ENCODE measurements around the gene TMED6. TPM values are rescaled to one million over a fixed set of nuclear protein-coding genes. Genes with fewer than 3 reads are reported as not detected.

The TMED6 gene
- total and polyA plus RNA-seq, 2 of the 8 experiments (the other 6 are each of a cell fraction or from before 2014, with no cell fraction given), result not detected

DNA sequence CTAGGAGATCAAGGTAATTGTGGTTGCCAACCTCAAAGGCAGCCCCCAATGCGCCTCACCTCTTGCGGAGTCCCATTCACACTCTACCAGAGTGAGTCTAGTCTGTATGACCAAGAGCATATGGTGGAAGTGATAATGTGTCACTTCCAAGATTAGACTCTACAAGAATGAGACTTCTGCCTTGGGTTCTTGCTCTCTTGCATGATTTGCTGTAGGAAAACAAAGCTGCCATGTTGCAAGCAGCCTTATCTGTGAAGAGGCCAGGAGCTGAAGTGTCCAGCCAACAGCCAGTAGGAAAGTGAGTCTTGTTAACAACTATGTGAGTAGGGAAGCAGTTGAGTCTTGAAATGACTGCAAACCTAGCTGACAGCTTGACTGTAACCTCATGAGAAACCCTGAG is 30.8 kb upstream of the TMED6 start:
- H3K79me1 ChIP-seq (ENCODE audit: low read depth, low read length), result no peaks in the 10 kb centered on the region
- H3K27ac ChIP-seq (ENCODE audit: low read depth, low read length), result no peak overlapping the region
- FAIRE-seq (no peak), DNase-seq (ENCODE audit: low read depth in 1 of 2, low spot score in 2 of 2) (no peak)
- H4K20me1 ChIP-seq (replicated peaks in 1 of 2; ENCODE audit: control insufficient read depth in 1 of 2, insufficient read depth in 2 of 2, low read length in 2 of 2), result peaks cover 0 to 2% of the 10 kb centered on the region in 2 experiments
- peaks cover 5 to 36% of the 10 kb centered on the region in 2 experiments for H3K79me2 ChIP-seq (ENCODE audit: control insufficient read depth in 1 of 2, insufficient read depth in 2 of 2, low read length in 2 of 2)
- H3K36me3 ChIP-seq (ENCODE audit: control insufficient read depth in 2 of 4, insufficient read depth in 4 of 4, low read length in 3 of 4), result peaks cover 12 to 53% (median 30%) of the 10 kb centered on the region in 4 experiments
- no peaks in the 10 kb centered on the region for H3K9me3 ChIP-seq (ENCODE audit: insufficient read depth in 2 of 2, low read depth in 1 of 2, low read length in 1 of 2)
- H2BK12ac ChIP-seq (ENCODE audit: low read depth, low read length), result no peak overlapping the region
- H3K18ac ChIP-seq (ENCODE audit: extremely low read depth, low read length), result no peak overlapping the region
- H4K8ac ChIP-seq (ENCODE audit: extremely low read depth, insufficient read depth, low read length), result no peak overlapping the region
- H2BK15ac ChIP-seq (ENCODE audit: low read length), result no peak overlapping the region
- no peak overlapping the region for H2BK120ac ChIP-seq (replicated peaks; ENCODE audit: low read depth, low read length)
- no peaks in the 10 kb centered on the region; a peak in 1 of 7 replicates for H3K4me1 ChIP-seq (replicated peaks in 1 of 4; ENCODE audit: control insufficient read depth in 3 of 4, insufficient read depth in 4 of 4, low read length in 3 of 4)
- CTCF ChIA-PET (ENCODE audit: partially characterized antibody), result interaction anchor here (1.0 to 2.3 kb wide), 4 partner anchors 9 to 42 kb away, joined by 3 to 9 read pairs (median 4); no protein-coding TSS in a partner anchor
- no peak overlapping the region for H3K56ac ChIP-seq (replicated peaks; ENCODE audit: insufficient read length, low read depth, low read length)
- no peak overlapping the region for H3K14ac ChIP-seq (ENCODE audit: insufficient read length)
- H2BK20ac ChIP-seq (ENCODE audit: low read length), result no peak overlapping the region
- H2BK5ac ChIP-seq (ENCODE audit: low read depth, low read length), result no peak overlapping the region
- H3K9ac ChIP-seq (replicated peaks in 1 of 4; ENCODE audit: extremely low read depth in 1 of 4, low read depth in 3 of 4, low read length in 3 of 4), result no peak overlapping the region
- H3K23ac ChIP-seq (ENCODE audit: insufficient read length), result no peak overlapping the region
- H4K5ac ChIP-seq (ENCODE audit: insufficient read length, low read depth, low read length), result no peak overlapping the region
- H3K4ac ChIP-seq (replicated peaks; ENCODE audit: insufficient read length, low read depth, low read length), result no peak overlapping the region
- no peak overlapping the region for H2AFZ ChIP-seq (ENCODE audit: low read length)
- H3K23me2 ChIP-seq (ENCODE audit: low read depth, low read length), result no peaks in the 10 kb centered on the region
- 92% methylated on average over 2 of the region's 2 CpGs; no CpG with 5 or more reads in 1 of the 2 experiments for WGBS, 2 experiments (ENCODE audit: extremely low coverage in 1 of 2, insufficient coverage in 1 of 2, insufficient read length in 1 of 2, insufficient replicate concordance in 2 of 2, low coverage in 1 of 2, low lambda C conversion rate in 2 of 2, missing lambda C conversion rate in 1 of 2)
- POLR2A ChIA-PET (ENCODE audit: partially characterized antibody), result interaction anchor here (0.6 to 2.6 kb wide), 5 partner anchors 13 to 344 kb away, joined by 3 to 7 read pairs (median 3); partner anchors contain the start of gene NQO1
- no peak overlapping the region for H3K4me2 ChIP-seq (ENCODE audit: insufficient read depth in 1 of 2, low read depth in 2 of 2, low read length in 2 of 2)
- no peak overlapping the region for H3K4me3 ChIP-seq (ENCODE audit: extremely low read depth in 1 of 4, insufficient read depth in 2 of 4, low read depth in 3 of 4, low read length in 4 of 4)
- no peaks in the 10 kb centered on the region for H3K27me3 ChIP-seq (replicated peaks in 1 of 4; ENCODE audit: control insufficient read depth in 3 of 4, extremely low read depth in 1 of 4, insufficient read depth in 3 of 4, low read length in 3 of 4)
- no peak overlapping the region for H2AK5ac ChIP-seq (ENCODE audit: low read depth, low read length)
- H4K91ac ChIP-seq (replicated peaks; ENCODE audit: insufficient read length, low read length), result no peak overlapping the region
- TF ChIP-seq NANOG (IDR thresholded peaks at IDR 0.05; ENCODE audit: insufficient read depth, low read depth, low read length, poor library complexity, severe bottlenecking) (no peak), TBP (IDR thresholded peaks at IDR 0.05; ENCODE audit: low read depth, low read length) (no peak), KDM4A (IDR thresholded peaks at IDR 0.05; ENCODE audit: low read depth, low read length, severe bottlenecking) (no peak)
